ENCODE measurements around the gene MYO7A.

GRCh38 chr11:77143405-77144020 lies 15.5 kb downstream of the MYO7A start:
- no peak for TF ChIP-seq EZH2 (optimal IDR thresholded peaks at IDR 0.05; ENCODE audit: low read depth, low read length)
- no peak for TF ChIP-seq CTCF (IDR thresholded peaks at IDR 0.05; ENCODE audit: low read length)

Measured in MM.1S (cell line).